K562 (cell line): ENCODE results near the gene SCP2. TPM values are rescaled to one million over a fixed set of nuclear protein-coding genes. Genes with fewer than 3 reads are reported as not detected.

Experiments used
- C11orf30 ChIP-seq: fragments of 450-650 bp; IDR thresholded peaks from 2 replicates; pipeline ENCODE4 v1.6.1; 2016; ENCODE audit warnings: low read depth, mild to moderate bottlenecking
- CBFA2T3 ChIP-seq: fragments of 450-650 bp; IDR thresholded peaks from 2 replicates; pipeline ENCODE4 v1.6.1; 2017
- CBX5 ChIP-seq: IDR thresholded peaks from 2 replicates; pipeline ENCODE4 v1.6.1; 2014; ENCODE audit warnings: low read depth, borderline replicate concordance
- CHD2 ChIP-seq: IDR thresholded peaks from 2 replicates; pipeline ENCODE4 v1.6.1; 2011; ENCODE audit warnings: low read depth, low read length
- CTBP1 ChIP-seq: fragments of 450-650 bp; IDR thresholded peaks from 2 replicates; pipeline ENCODE4 v1.6.1; 2016; ENCODE audit warnings: borderline replicate concordance
- FOXJ3 ChIP-seq: sonication (generic); formaldehyde crosslinking; IDR thresholded peaks from 2 replicates; pipeline ENCODE4 v1.4.0; 2020; ENCODE audit warnings: mild to moderate bottlenecking, missing genetic modification reagents
- HCFC1 ChIP-seq: IDR thresholded peaks from 2 replicates; pipeline ENCODE4 v1.6.1; 2012; ENCODE audit warnings: low read depth, low read length, improper control_type of control experiment
- HMBOX1 ChIP-seq: sonication (generic); IDR thresholded peaks from 2 replicates; pipeline ENCODE4 v1.6.1; 2016
- KAT8 ChIP-seq: fragments of 450-650 bp; IDR thresholded peaks from 2 replicates; pipeline ENCODE4 v1.6.1; 2016; ENCODE audit warnings: low read depth, mild to moderate bottlenecking
- KDM1A ChIP-seq, 2 experiments: fragments of 450-650 bp; IDR thresholded peaks; 2 replicates each; pipeline ENCODE4 v1.6.1; 2016; ENCODE audit warnings: mild to moderate bottlenecking in 2 of 2
- MAFF ChIP-seq: IDR thresholded peaks from 2 replicates; pipeline ENCODE4 v1.6.1; 2012; ENCODE audit warnings: low read length, improper control_type of control experiment
- PHB ChIP-seq: fragments of 250-450 bp; sonication (Bioruptor Pico); IDR thresholded peaks from 2 replicates; pipeline ENCODE4 v1.5.0; 2021
- PRPF4 ChIP-seq: fragments of 200-400 bp; formaldehyde crosslinking; IDR thresholded peaks from one replicate; pipeline ENCODE4 v1.6.1; 2017; ENCODE audit warnings: low read length, low read depth, mild to moderate bottlenecking; ENCODE audit not compliant: insufficient read depth, poor library complexity, severe bottlenecking
- RAD51 ChIP-seq: fragments of 450-650 bp; IDR thresholded peaks from 2 replicates; pipeline ENCODE4 v1.7.1; 2016; ENCODE audit warnings: low read depth, mild to moderate bottlenecking, borderline replicate concordance
- ZBTB33 ChIP-seq: sonication (generic); formaldehyde crosslinking; IDR thresholded peaks from 2 replicates; pipeline ENCODE4 v1.8.1; 2023; ENCODE audit warnings: mild to moderate bottlenecking, missing genetic modification reagents
- ZNF311 ChIP-seq: fragments of 250-450 bp; sonication (Bioruptor Pico); IDR thresholded peaks from 2 replicates; pipeline ENCODE4 v1.4.0; 2020; ENCODE audit warnings: mild to moderate bottlenecking, moderate library complexity
- ZNF778 ChIP-seq: fragments of 450-650 bp; formaldehyde crosslinking; IDR thresholded peaks from 2 replicates; pipeline ENCODE4 v1.4.0; 2020; ENCODE audit warnings: mild to moderate bottlenecking, moderate library complexity
- polyA plus RNA-seq, 8 experiments: library from polyadenylated mRNA; depleted of rRNA in 4 of 8; stranded (reverse) in 5 of 8; unstranded in 3 of 8; fragments of >200 nt; fragmentation: Nextera tagmentation in 2 of 8; fragmentation: Illumina TruSeq in 1 of 8; extraction: Ambion mirVana in 2 of 8; extraction: Trizol in 1 of 8; gene quantifications; 2 replicates each; pipeline versions ENCODE4 v1.2.1 to v1.2.3, GENCODE V29; 2011 to 2014; ENCODE audit warnings: inconsistent platforms in 1 of 8, missing spikeins in 1 of 8
- total RNA-seq, 7 experiments: library from RNA; depleted of rRNA in 6 of 7; stranded (reverse); fragments of >200 nt in 6 of 7; fragmentation: Illumina TruSeq in 2 of 7; extraction: Trizol in 2 of 7; gene quantifications; 2 replicates each; pipeline versions ENCODE4 v1.2.1 to v1.2.3, GENCODE V29; 2011 to 2021; ENCODE audit warnings: low replicate concordance in 1 of 7
- TF ChIP-seq, protein P1 (sequence below): fragments of 250-450 bp; sonication (Bioruptor Pico); IDR thresholded peaks from 2 replicates; pipeline ENCODE4 v1.5.0; 2021
- TF ChIP-seq, protein P2 (sequence below), 2 experiments: fragments of 200-800 bp in 1 of 2; sonication (Bioruptor generic) in 1 of 2; sonication (generic) in 1 of 2; formaldehyde crosslinking in 1 of 2; IDR thresholded peaks in 1 of 2; conservative IDR thresholded peaks in 1 of 2; 2 replicates each; pipeline versions ENCODE4 v1.5.0 to v1.6.1; 2016 to 2020; ENCODE audit warnings: missing compliant biosample characterization in 1 of 2, missing genetic modification characterization in 1 of 2, missing genetic modification reagents in 1 of 2
- TF ChIP-seq, protein P3 (sequence below): fragments of 450-650 bp; IDR thresholded peaks from 2 replicates; pipeline ENCODE4 v1.6.1; 2016; ENCODE audit warnings: mild to moderate bottlenecking

The SCP2 gene
- total and polyA plus RNA-seq, 9 of the 15 experiments (the other 6 are each of a cell fraction or from before 2014, with no cell fraction given) = 63.8 to 258 (median 106) TPM

GRCh38 chr1:53047737-53048736, 121.0 kb downstream of the SCP2 start (continued):
- TF ChIP-seq KAT8 = no peak
- no peak for TF ChIP-seq ZNF778 (CRISPR knock-in tag)
- no peak for TF ChIP-seq RAD51
- peak; percentile 25 to 54; a peak in 3 of 4 replicates for TF ChIP-seq KDM1A (IDR thresholded peaks at IDR 0.05)
- TF ChIP-seq HCFC1 = no peak
- TF ChIP-seq ZBTB33 (CRISPR knock-in tag) = no peak
- TF ChIP-seq HMBOX1 = peak; percentile 82
- TF ChIP-seq PHB (CRISPR knock-in tag) = no peak
- TF ChIP-seq FOXJ3 (CRISPR knock-in tag) = 0 out of 2 replicates have a peak, but pooled peaks have one; percentile 31
- no peak for TF ChIP-seq CHD2
- TF ChIP-seq, protein P1, sequence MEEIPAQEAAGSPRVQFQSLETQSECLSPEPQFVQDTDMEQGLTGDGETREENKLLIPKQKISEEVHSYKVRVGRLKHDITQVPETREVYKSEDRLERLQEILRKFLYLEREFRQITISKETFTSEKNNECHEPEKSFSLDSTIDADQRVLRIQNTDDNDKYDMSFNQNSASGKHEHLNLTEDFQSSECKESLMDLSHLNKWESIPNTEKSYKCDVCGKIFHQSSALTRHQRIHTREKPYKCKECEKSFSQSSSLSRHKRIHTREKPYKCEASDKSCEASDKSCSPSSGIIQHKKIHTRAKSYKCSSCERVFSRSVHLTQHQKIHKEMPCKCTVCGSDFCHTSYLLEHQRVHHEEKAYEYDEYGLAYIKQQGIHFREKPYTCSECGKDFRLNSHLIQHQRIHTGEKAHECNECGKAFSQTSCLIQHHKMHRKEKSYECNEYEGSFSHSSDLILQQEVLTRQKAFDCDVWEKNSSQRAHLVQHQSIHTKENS (CRISPR knock-in tag) = no peak
- TF ChIP-seq CBX5 = no peak
- TF ChIP-seq CBFA2T3 = peak; percentile 42; the same call in 1 of the 2 replicates
- TF ChIP-seq, protein P2, sequence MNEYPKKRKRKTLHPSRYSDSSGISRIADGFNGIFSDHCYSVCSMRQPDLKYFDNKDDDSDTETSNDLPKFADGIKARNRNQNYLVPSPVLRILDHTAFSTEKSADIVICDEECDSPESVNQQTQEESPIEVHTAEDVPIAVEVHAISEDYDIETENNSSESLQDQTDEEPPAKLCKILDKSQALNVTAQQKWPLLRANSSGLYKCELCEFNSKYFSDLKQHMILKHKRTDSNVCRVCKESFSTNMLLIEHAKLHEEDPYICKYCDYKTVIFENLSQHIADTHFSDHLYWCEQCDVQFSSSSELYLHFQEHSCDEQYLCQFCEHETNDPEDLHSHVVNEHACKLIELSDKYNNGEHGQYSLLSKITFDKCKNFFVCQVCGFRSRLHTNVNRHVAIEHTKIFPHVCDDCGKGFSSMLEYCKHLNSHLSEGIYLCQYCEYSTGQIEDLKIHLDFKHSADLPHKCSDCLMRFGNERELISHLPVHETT (CRISPR knock-in tag; conservative IDR thresholded peaks at IDR 0.05 in 1 of 2, IDR thresholded peaks at IDR 0.05 in 1 of 2) = no peak
- TF ChIP-seq, protein P3, sequence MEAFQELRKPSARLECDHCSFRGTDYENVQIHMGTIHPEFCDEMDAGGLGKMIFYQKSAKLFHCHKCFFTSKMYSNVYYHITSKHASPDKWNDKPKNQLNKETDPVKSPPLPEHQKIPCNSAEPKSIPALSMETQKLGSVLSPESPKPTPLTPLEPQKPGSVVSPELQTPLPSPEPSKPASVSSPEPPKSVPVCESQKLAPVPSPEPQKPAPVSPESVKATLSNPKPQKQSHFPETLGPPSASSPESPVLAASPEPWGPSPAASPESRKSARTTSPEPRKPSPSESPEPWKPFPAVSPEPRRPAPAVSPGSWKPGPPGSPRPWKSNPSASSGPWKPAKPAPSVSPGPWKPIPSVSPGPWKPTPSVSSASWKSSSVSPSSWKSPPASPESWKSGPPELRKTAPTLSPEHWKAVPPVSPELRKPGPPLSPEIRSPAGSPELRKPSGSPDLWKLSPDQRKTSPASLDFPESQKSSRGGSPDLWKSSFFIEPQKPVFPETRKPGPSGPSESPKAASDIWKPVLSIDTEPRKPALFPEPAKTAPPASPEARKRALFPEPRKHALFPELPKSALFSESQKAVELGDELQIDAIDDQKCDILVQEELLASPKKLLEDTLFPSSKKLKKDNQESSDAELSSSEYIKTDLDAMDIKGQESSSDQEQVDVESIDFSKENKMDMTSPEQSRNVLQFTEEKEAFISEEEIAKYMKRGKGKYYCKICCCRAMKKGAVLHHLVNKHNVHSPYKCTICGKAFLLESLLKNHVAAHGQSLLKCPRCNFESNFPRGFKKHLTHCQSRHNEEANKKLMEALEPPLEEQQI = no peak
- peak; percentile 49; the same call in 1 of the 2 replicates for TF ChIP-seq MAFF
- TF ChIP-seq PRPF4 = no peak
- peak; percentile 71 for TF ChIP-seq CTBP1
- no peak for TF ChIP-seq ZNF311 (CRISPR knock-in tag)
- peak; percentile 86 for TF ChIP-seq C11orf30
